B cell (primary cell): ENCODE results near the gene CCDC83. TPM values are rescaled to one million over a fixed set of nuclear protein-coding genes. Genes with fewer than 3 reads are reported as not detected.
"Not testable (repeated sequence)": the region's sequence is repeated elsewhere in the genome, so short reads cannot be mapped to it uniquely, and the experiment has no call there.

Experiments used
- ATAC-seq: fragments of 200-7000 bp; cut with Tn5 transposase; one replicate; pipeline ENCODE4 v1.10.0; 2021; ENCODE audit warnings: low read depth, mild to moderate bottlenecking, moderate number of reproducible peaks, moderate library complexity
- CTCF ChIA-PET: fragments of 350-600 bp; sonication (Branson Sonifier 250); formaldehyde crosslinking; loops from one replicate; lab custom pipeline; 2021; ENCODE audit warnings: antibody characterized with exemption, inconsistent platforms; lab: Charles Lee
- POLR2A ChIA-PET: fragments of 350-600 bp; sonication (Branson Sonifier 250); formaldehyde crosslinking; loops from one replicate; lab custom pipeline; 2021; ENCODE audit warnings: antibody characterized with exemption; lab: Charles Lee
- DNase-seq: peaks from one replicate; pipeline ENCODE4 v3.0.0; 2013
- H2AFZ ChIP-seq: 2 replicates; pipeline ENCODE4 v1.6.1; 2012; ENCODE audit warnings: mild to moderate bottlenecking, low read depth, low read length; ENCODE audit not compliant: insufficient read depth, poor library complexity, severe bottlenecking
- H3K27ac ChIP-seq, 2 donors: 1 replicate in 1 of 2; 2 replicates in 1 of 2; pipeline ENCODE4 v1.5.1; 2012 to 2013; ENCODE audit warnings: low read length in 2 of 2, mild to moderate bottlenecking in 2 of 2, moderate library complexity in 1 of 2
- H3K27me3 ChIP-seq, 4 experiments: fragments of 200-600 bp in 1 of 4; sonication (generic) in 1 of 4; replicated peaks in 1 of 4; 1 replicate in 2 of 4; 2 replicates in 2 of 4; pipeline versions ENCODE4 v1.6.1 to v1.7.0; 2013 to 2016; ENCODE audit warnings: low read length in 3 of 4, mild to moderate bottlenecking in 2 of 4, mixed read lengths in 1 of 4, moderate library complexity in 1 of 4; ENCODE audit not compliant: insufficient read depth in 4 of 4, control insufficient read depth in 3 of 4; ENCODE audit errors: control extremely low read depth in 1 of 4
- H3K36me3 ChIP-seq, 2 experiments: replicated peaks in 1 of 2; 1 replicate in 1 of 2; 2 replicates in 1 of 2; pipeline versions ENCODE4 v1.6.1 to v1.7.1; 2013; ENCODE audit warnings: low read length in 1 of 2; ENCODE audit not compliant: insufficient read depth in 2 of 2, control insufficient read depth in 1 of 2; ENCODE audit errors: control extremely low read depth in 1 of 2, extremely low read depth in 1 of 2
- H3K4me1 ChIP-seq, 2 donors: fragments of 200-600 bp in 1 of 2; sonication (generic) in 1 of 2; 1 replicate in 1 of 2; 2 replicates in 1 of 2; pipeline versions ENCODE4 v1.5.1 to v1.6.1; 2013 to 2017; ENCODE audit warnings: low read length in 2 of 2; ENCODE audit not compliant: control insufficient read depth in 2 of 2, insufficient read depth in 2 of 2
- H3K4me2 ChIP-seq: replicated peaks from 2 replicates; pipeline ENCODE3; 2012; ENCODE audit warnings: mild to moderate bottlenecking, low read depth, low read length; ENCODE audit not compliant: poor library complexity, severe bottlenecking
- H3K4me3 ChIP-seq, 5 experiments: fragments of 200-600 bp in 1 of 5; sonication (generic) in 1 of 5; 1 replicate in 3 of 5; 2 replicates in 2 of 5; pipeline versions ENCODE4 v1.5.1 to v1.7.0; 2011 to 2016; ENCODE audit warnings: low read length in 4 of 5, mild to moderate bottlenecking in 4 of 5, low read depth in 2 of 5, control low read depth in 1 of 5, moderate library complexity in 1 of 5; ENCODE audit not compliant: insufficient read depth in 1 of 5; ENCODE audit errors: control extremely low read depth in 1 of 5, extremely low read depth in 1 of 5
- H3K79me2 ChIP-seq: fragments of 200-600 bp; sonication (generic); one replicate; pipeline ENCODE4 v1.6.0; 2016; ENCODE audit warnings: low read length; ENCODE audit not compliant: control insufficient read depth, insufficient read depth
- H3K9ac ChIP-seq: fragments of 200-600 bp; sonication (generic); 2 replicates; pipeline ENCODE4 v1.6.1; 2017; ENCODE audit warnings: mild to moderate bottlenecking, low read length, moderate library complexity
- H3K9me3 ChIP-seq, 3 donors: one replicate each; pipeline versions ENCODE4 v1.6.1 to v1.7.1; 2013; ENCODE audit warnings: low read length in 2 of 3; ENCODE audit not compliant: control insufficient read depth in 2 of 3, insufficient read depth in 1 of 3; ENCODE audit errors: control extremely low read depth in 1 of 3
- H4K20me1 ChIP-seq: 2 replicates; pipeline ENCODE4 v1.6.0; 2012; ENCODE audit warnings: mild to moderate bottlenecking, low read length; ENCODE audit not compliant: insufficient read depth, control insufficient read depth, poor library complexity, severe bottlenecking
- H3K27ac Mint-ChIP-seq: one replicate; pipeline ENCODE4 v1.8.0; 2021; ENCODE audit warnings: mixed read lengths
- H3K27me3 Mint-ChIP-seq: one replicate; pipeline ENCODE4 v1.8.0; 2021; ENCODE audit warnings: mixed read lengths
- H3K4me1 Mint-ChIP-seq: one replicate; pipeline ENCODE4 v1.8.0; 2021; ENCODE audit warnings: mixed read lengths
- H3K4me3 Mint-ChIP-seq: one replicate; pipeline ENCODE4 v1.8.0; 2021; ENCODE audit warnings: mixed read lengths
- H3K9me3 Mint-ChIP-seq: one replicate; pipeline ENCODE4 v1.8.0; 2022; ENCODE audit warnings: mixed read lengths; ENCODE audit not compliant: insufficient read depth
- CTCF ChIP-seq: fragments of 200-600 bp; IDR thresholded peaks from one replicate; pipeline ENCODE4 v1.8.0; 2022; ENCODE audit warnings: antibody characterized with exemption, mild to moderate bottlenecking
- EZH2 ChIP-seq: IDR thresholded peaks from 2 replicates; pipeline ENCODE4 v1.6.1; 2012; ENCODE audit warnings: borderline replicate concordance, low read depth, mild to moderate bottlenecking, moderate library complexity, low read length; ENCODE audit not compliant: insufficient read depth, poor library complexity, severe bottlenecking
- WGBS: methylation state at CpG from one replicate; pipeline ENCODE4 v1.1.5; 2013; ENCODE audit warnings: missing lambda C conversion rate; ENCODE audit not compliant: insufficient coverage; 5-methylcytosine and 5-hydroxymethylcytosine counted together
- intact Hi-C: fragments of 100-400 bp; cut with micrococcal nuclease; formaldehyde crosslinking; loops from one replicate; pipeline ENCODE4 v1.10.0; 2022
- polyA plus RNA-seq: library from polyadenylated mRNA; depleted of rRNA; stranded (reverse); fragments of >200 nt; gene quantifications from 2 replicates; pipeline ENCODE4 v1.2.3, GENCODE V29; 2012
- total RNA-seq, 2 donors: library from RNA; stranded (reverse); fragments of 120-200 nt in 1 of 2; gene quantifications; 1 replicate in 1 of 2; 2 replicates in 1 of 2; pipeline versions ENCODE4 v1.2.3 to v1.2.4, GENCODE V29; 2013 to 2022

CCDC83 gene
- total and polyA plus RNA-seq, 2 donors (not counting 1 experiment from before 2014, with no cell fraction given) = not detected

DNA sequence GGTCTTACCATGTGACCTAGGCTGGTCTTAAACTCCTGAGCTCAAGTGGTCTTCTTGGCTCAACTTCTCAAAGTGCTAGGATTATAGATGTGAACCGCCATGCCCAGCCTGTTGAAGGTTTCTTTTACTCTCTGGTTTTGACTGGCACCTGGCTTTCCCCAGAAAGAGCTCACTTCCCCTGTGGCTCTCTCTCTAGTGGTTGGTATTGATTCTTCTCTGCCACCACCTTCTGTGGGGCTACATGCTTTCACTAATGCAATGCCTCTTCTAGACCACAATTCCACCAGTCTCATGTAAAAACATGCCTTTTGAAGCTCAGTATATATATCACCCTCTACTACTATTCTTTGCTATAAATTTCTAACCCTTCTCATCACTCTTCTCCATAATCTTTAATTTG is 67.2 kb downstream of the CCDC83 start:
- H3K9me3 ChIP-seq = peaks cover 0 to 5% (median 0%) of the 10 kb centered on the region in 3 donors
- no peak for TF ChIP-seq EZH2
- no peak overlapping the region for H3K27ac ChIP-seq
- no peak for ATAC-seq
- Mint-ChIP-seq H3K4me3 (no peak overlapping the region), H3K27me3 (peaks cover 23% of the 10 kb centered on the region), H3K4me1 (no peaks in the 10 kb centered on the region), H3K27ac (no peak overlapping the region), H3K9me3 (no peaks in the 10 kb centered on the region)
- no peak for DNase-seq
- H4K20me1 ChIP-seq = no peaks in the 10 kb centered on the region
- H3K36me3 ChIP-seq = no peaks in the 10 kb centered on the region
- intact Hi-C loops = no loop called here
- ChIA-PET CTCF (no interaction called here), POLR2A (no interaction called here)
- no peak overlapping the region for H3K4me2 ChIP-seq
- H3K27me3 ChIP-seq = peaks cover 0 to 5% (median 0%) of the 10 kb centered on the region in 4 experiments
- no peak overlapping the region for H3K4me3 ChIP-seq
- no peaks in the 10 kb centered on the region for H3K79me2 ChIP-seq
- no peak overlapping the region for H2AFZ ChIP-seq
- H3K9ac ChIP-seq = no peak overlapping the region
- H3K4me1 ChIP-seq = no peaks in the 10 kb centered on the region
- WGBS = no CpG with 5 or more reads among the region's 1 CpG

DNA sequence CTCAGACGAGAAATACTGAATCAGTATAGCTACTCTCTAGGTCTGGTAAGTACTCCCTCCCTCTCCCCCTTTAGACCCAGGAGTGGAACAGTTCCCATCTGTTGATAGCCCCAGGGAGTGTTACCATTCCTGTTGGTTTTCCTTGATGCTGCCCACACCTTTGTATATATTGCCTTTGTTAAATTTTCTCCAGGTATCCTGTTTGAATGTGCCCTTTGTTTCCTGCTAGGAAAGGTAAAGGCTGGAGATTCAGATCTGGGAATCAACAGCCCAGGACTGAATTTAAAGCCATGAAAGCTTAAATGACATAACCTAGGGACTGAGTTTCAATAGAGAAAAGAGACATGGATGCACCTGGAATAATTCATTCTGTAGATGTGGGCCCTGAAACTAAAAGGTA is 68.3 kb downstream of the CCDC83 start:
- Mint-ChIP-seq H3K4me1 (no peaks in the 10 kb centered on the region), H3K9me3 (no peaks in the 10 kb centered on the region), H3K27ac (no peak overlapping the region), H3K4me3 (no peak overlapping the region), H3K27me3 (peaks cover 31% of the 10 kb centered on the region)
- H3K9me3 ChIP-seq = peaks cover 0 to 5% (median 0%) of the 10 kb centered on the region in 3 donors
- no peaks in the 10 kb centered on the region for H3K79me2 ChIP-seq
- no peaks in the 10 kb centered on the region for H4K20me1 ChIP-seq
- WGBS = 100% methylated on average over 1 of the region's 1 CpG
- ATAC-seq = no peak
- no peak overlapping the region for H3K27ac ChIP-seq
- H3K4me3 ChIP-seq = no peak overlapping the region
- no peak overlapping the region for H2AFZ ChIP-seq
- ChIA-PET CTCF (no interaction called here), POLR2A (no interaction called here)
- no peaks in the 10 kb centered on the region for H3K36me3 ChIP-seq
- peaks cover 0 to 5% (median 0%) of the 10 kb centered on the region in 4 experiments for H3K27me3 ChIP-seq
- no peak for DNase-seq
- intact Hi-C loops = no loop called here
- H3K4me2 ChIP-seq = no peak overlapping the region
- no peaks in the 10 kb centered on the region for H3K4me1 ChIP-seq
- H3K9ac ChIP-seq = no peak overlapping the region
- TF ChIP-seq EZH2 (no peak), CTCF (no peak)

DNA sequence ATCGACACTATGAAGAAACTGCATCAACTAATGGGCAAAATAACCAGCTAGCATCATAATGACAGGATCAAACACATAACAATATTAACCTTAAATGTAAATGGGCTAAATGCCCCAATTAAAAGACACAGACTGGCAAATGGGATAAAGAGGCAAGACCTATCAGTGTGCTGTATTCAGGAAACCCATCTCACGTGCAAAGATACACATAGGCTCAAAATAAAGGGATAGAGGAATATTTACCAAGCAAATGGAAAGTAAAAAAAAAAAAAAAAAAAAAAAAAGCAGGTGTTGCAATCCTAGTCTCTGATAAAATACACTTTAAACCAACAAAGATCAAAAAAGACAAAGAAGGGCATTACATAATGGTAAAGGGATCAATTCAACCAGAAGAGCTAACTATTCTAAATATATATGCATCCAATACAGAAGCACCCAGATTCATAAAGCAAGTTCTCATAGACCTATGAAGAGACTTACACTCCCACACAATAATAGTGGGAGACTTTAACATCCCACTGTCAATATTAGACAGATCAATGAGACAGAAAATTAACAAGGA is 71.6 kb downstream of the CCDC83 start:
- H3K4me2 ChIP-seq, H2AFZ ChIP-seq, H3K4me3 Mint-ChIP-seq, H3K36me3 ChIP-seq, intact Hi-C loops, H4K20me1 ChIP-seq, H3K9ac ChIP-seq, H3K79me2 ChIP-seq, H3K9me3 Mint-ChIP-seq, DNase-seq, H3K27me3 ChIP-seq, H3K4me1 ChIP-seq, H3K4me3 ChIP-seq, H3K4me1 Mint-ChIP-seq, ATAC-seq, H3K27ac Mint-ChIP-seq, H3K9me3 ChIP-seq, POLR2A ChIA-PET, H3K27ac ChIP-seq: not testable (repeated sequence)
- no CpG with 5 or more reads among the region's 2 CpGs for WGBS
- CTCF ChIA-PET = interaction anchor here (0.7 kb wide), 1 partner anchor 12 kb away, joined by 5 read pairs; no protein-coding TSS in a partner anchor
- H3K27me3 Mint-ChIP-seq = peaks cover 31% of the 10 kb centered on the region
